Ascending aorta (tissue), 2 donors: Measurements from ENCODE around the gene CHPF2. TPM values are rescaled to one million over a fixed set of nuclear protein-coding genes. Genes with fewer than 3 reads are reported as not detected.

ENCODE experiments used
- DNase-seq, 2 donors: peaks; one replicate each; pipeline ENCODE4 v3.0.0-alpha.2; 2019; ENCODE audit warnings: low spot score in 2 of 2
- H3K27ac ChIP-seq, 2 donors: fragments of 200-600 bp; sonication (generic); one replicate each; pipeline ENCODE4 v1.5.1; 2016 to 2017; ENCODE audit warnings: mild to moderate bottlenecking in 1 of 2
- H3K27me3 ChIP-seq: fragments of 200-600 bp; sonication (generic); one replicate; pipeline ENCODE4 v1.5.1; 2017
- H3K36me3 ChIP-seq, 2 donors: fragments of 200-600 bp; sonication (generic); one replicate each; pipeline ENCODE4 v1.5.1; 2016
- H3K4me1 ChIP-seq, 2 donors: fragments of 200-600 bp; sonication (generic); one replicate each; pipeline ENCODE4 v1.5.1; 2016 to 2017; ENCODE audit warnings: mild to moderate bottlenecking in 1 of 2
- H3K4me3 ChIP-seq, 2 donors: fragments of 200-600 bp; sonication (generic); one replicate each; pipeline ENCODE4 v1.5.1; 2016 to 2017; ENCODE audit warnings: mild to moderate bottlenecking in 1 of 2
- H3K9me3 ChIP-seq, 2 donors: fragments of 200-600 bp; sonication (generic); one replicate each; pipeline ENCODE4 v1.5.1; 2016
- intact Hi-C: fragments of 100-400 bp; cut with DNase I; formaldehyde crosslinking; loops from one replicate; pipeline ENCODE4 v1.15.1; 2023
- total RNA-seq: library from RNA; depleted of rRNA; stranded (reverse); fragments of >200 nt; gene quantifications from one replicate; pipeline ENCODE4 v1.1.0, GENCODE V29; 2016
- TF ChIP-seq, protein P1 (sequence below), 3 experiments: fragments of 200-600 bp in 2 of 3; fragments of 450-650 bp in 1 of 3; sonication (generic) in 2 of 3; IDR thresholded peaks; one replicate each; pipeline ENCODE4 v1.5.1; 2016 to 2019; ENCODE audit warnings: antibody characterized with exemption in 3 of 3, mild to moderate bottlenecking in 1 of 3, moderate library complexity in 1 of 3

Gene CHPF2
- total RNA-seq, 1 donor from 2014 or later: 40.3 TPM

DNA sequence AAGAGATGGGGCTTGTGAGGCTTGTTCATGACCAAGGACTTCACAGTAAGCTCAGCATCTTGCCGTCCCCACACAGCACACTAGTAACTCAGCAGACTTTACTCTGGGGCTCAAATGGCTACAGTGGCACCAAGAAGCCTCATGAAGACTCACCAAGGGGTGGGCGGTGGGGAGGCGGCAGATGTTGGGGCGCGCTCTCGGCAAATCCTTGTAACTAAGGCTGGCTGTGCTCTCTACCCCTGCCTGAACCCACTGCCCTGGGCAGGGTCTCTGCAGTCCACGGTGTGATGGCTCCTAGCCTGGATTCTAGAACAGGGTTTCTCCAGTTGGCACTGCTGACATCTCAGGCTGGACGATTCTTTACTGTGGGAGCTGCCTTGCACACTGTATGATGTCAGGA is 28.6 kb downstream of the CHPF2 start:
- no peaks in the 10 kb centered on the region for H3K9me3 ChIP-seq
- no peak overlapping the region for H3K27ac ChIP-seq
- intact Hi-C loops: no loop called here
- no peaks in the 10 kb centered on the region for H3K27me3 ChIP-seq
- no peaks in the 10 kb centered on the region for H3K4me1 ChIP-seq
- TF ChIP-seq, protein P1, sequence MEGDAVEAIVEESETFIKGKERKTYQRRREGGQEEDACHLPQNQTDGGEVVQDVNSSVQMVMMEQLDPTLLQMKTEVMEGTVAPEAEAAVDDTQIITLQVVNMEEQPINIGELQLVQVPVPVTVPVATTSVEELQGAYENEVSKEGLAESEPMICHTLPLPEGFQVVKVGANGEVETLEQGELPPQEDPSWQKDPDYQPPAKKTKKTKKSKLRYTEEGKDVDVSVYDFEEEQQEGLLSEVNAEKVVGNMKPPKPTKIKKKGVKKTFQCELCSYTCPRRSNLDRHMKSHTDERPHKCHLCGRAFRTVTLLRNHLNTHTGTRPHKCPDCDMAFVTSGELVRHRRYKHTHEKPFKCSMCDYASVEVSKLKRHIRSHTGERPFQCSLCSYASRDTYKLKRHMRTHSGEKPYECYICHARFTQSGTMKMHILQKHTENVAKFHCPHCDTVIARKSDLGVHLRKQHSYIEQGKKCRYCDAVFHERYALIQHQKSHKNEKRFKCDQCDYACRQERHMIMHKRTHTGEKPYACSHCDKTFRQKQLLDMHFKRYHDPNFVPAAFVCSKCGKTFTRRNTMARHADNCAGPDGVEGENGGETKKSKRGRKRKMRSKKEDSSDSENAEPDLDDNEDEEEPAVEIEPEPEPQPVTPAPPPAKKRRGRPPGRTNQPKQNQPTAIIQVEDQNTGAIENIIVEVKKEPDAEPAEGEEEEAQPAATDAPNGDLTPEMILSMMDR (IDR thresholded peaks at IDR 0.05): no peak
- no peak for DNase-seq
- no peaks in the 10 kb centered on the region for H3K36me3 ChIP-seq
- no peak overlapping the region for H3K4me3 ChIP-seq

DNA sequence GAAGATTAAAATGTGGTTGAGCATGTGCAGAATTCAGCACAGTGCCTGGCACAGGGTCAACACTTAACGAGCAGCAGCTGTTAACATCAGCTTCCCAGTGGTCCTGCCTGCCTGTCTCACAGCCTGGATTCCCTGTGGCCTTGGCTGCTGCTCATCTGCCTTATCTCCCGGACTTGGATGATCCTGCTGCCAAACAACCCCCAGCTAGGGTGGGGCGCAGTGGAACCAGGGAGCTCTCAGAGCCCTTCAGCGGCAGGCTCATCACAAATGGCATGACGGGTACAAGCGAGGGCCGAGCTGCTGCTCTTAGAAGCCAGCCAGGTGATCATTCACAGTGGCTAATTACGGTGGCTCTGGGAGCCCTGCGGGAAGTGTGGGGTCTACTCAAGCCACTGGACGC is 29.2 kb downstream of the CHPF2 start:
- Histone ChIP-seq H3K4me3 (no peak overlapping the region), H3K9me3 (no peaks in the 10 kb centered on the region), H3K27ac (no peak overlapping the region), H3K27me3 (no peaks in the 10 kb centered on the region), H3K4me1 (no peaks in the 10 kb centered on the region), H3K36me3 (no peaks in the 10 kb centered on the region)
- no peak for DNase-seq
- intact Hi-C loops: no loop called here
- TF ChIP-seq, protein P1 (IDR thresholded peaks at IDR 0.05): no peak

DNA sequence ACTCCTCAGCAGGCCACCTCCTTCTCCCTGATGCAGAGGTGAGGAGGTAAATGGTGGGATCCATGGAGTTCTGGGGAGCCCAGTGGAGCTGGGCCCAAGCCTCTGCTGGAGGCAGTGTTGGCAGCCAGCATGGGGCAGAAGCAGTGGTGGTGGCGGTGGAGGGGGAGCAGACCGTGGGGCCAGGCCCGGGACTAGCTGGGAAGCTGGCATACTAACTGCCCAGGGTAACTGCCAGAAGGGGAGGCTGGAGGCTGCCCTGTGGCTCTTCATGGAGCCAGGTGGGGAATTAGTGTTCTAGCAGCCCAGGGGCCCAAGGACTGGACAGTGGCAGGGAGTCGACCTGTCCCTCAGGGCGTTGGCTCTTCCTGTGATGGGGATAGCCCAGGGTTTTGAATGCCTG is 32.3 kb downstream of the CHPF2 start:
- Histone ChIP-seq H3K4me1 (no peaks in the 10 kb centered on the region), H3K27ac (no peak overlapping the region), H3K4me3 (no peak overlapping the region), H3K27me3 (no peaks in the 10 kb centered on the region), H3K36me3 (no peaks in the 10 kb centered on the region), H3K9me3 (no peaks in the 10 kb centered on the region)
- TF ChIP-seq, protein P1 (IDR thresholded peaks at IDR 0.05): no peak
- intact Hi-C loops: no loop called here
- DNase-seq: no peak

DNA sequence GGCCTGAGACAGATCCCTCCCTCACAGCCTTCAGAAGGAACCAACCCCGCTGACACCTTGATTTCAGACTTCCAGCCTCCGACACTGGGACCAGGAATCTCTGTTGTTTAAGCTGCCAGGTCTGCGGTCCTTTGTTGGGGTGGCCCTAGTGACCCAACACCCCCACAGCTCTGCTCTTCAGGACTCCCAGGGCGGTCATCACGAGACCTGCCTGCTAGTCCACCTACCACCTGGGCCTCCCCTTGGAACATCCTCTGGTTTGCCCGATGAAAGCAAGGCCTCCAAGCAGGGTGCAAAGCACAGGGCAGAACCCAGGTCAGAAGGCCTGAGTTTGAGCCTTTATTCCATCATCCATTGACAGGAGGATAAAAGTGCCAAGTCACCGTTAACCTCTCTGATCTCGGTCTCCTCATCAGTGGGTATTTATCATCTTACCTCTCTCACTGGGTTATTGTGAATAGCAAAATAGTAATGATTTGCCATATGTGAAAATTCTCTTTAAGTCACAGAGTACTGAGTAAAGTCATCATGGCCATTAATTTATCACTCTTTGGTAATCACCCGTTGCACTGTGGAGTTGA is 33.2 kb downstream of the CHPF2 start:
- H3K27me3 ChIP-seq: no peaks in the 10 kb centered on the region
- no peaks in the 10 kb centered on the region for H3K9me3 ChIP-seq
- H3K4me3 ChIP-seq: no peak overlapping the region
- DNase-seq: no peak
- H3K4me1 ChIP-seq: no peaks in the 10 kb centered on the region
- H3K27ac ChIP-seq: no peak overlapping the region
- H3K36me3 ChIP-seq: no peaks in the 10 kb centered on the region
- intact Hi-C loops: no loop called here
- TF ChIP-seq, protein P1 (IDR thresholded peaks at IDR 0.05): no peak

DNA sequence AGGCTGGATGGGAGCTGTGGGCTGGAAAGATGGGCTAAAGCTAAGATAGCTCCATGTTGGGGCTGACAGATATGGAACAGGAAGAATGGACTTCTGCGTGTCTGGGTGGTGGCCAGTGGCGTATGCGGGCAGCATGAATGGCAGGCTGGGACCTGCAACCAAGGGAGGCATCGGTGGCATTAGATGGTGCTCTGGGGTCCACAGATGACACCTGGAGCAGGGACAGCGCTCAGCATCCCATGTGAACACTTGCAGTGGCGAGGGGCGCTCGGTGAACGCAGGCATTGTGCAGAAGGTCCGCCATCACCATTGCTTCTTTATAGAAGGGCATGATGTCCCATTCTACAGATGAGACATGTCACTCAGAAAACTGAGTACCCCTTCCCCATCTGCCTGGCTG is 37.2 kb downstream of the CHPF2 start:
- no peak overlapping the region for H3K4me3 ChIP-seq
- no peak overlapping the region for H3K27ac ChIP-seq
- no peaks in the 10 kb centered on the region for H3K27me3 ChIP-seq
- no peak for DNase-seq
- no peaks in the 10 kb centered on the region for H3K36me3 ChIP-seq
- TF ChIP-seq, protein P1 (IDR thresholded peaks at IDR 0.05): no peak
- H3K4me1 ChIP-seq: peaks cover 4 to 15% of the 10 kb centered on the region in 2 donors
- no peaks in the 10 kb centered on the region for H3K9me3 ChIP-seq
- intact Hi-C loops: no loop called here
